Measurements from ENCODE around the gene ALDH3A1.
A peak's percentile ranks its signal among the peaks of the same experiment; 100 is the strongest.

The ALDH3A1 gene

GRCh38 chr17:19709841-19710240 is 38.3 kb downstream of the ALDH3A1 start:
- no peak overlapping the region for H3K4me3 ChIP-seq
- H3K27ac ChIP-seq = peak overlapping the region in 7 of 21 experiments; percentile 3 to 82 (median 42)

GRCh38 chr17:19708431-19709175 is 39.5 kb downstream of the ALDH3A1 start:
- H3K4me3 ChIP-seq = no peak overlapping the region
- H3K27ac ChIP-seq = peak overlapping the region in 17 of 21 experiments; percentile 53 to 87 (median 81)

GRCh38 chr17:19707728-19708221 is 40.3 kb downstream of the ALDH3A1 start:
- H3K27ac ChIP-seq = peak overlapping the region in 20 of 21 experiments; percentile 45 to 87 (median 80)
- no peak overlapping the region for H3K4me3 ChIP-seq

GRCh38 chr17:19706791-19707727 is 41.0 kb downstream of the ALDH3A1 start:
- Histone ChIP-seq H3K27ac (peak overlapping the region in 20 of 21 experiments; percentile 47 to 87 (median 80)), H3K4me3 (no peak overlapping the region)

GRCh38 chr17:19705771-19706770 is 42.0 kb downstream of the ALDH3A1 start:
- H3K27ac ChIP-seq = peak overlapping the region in 19 of 21 experiments; percentile 9 to 84 (median 57)
- no peak overlapping the region for H3K4me3 ChIP-seq

GRCh38 chr17:19705201-19705600 is 42.9 kb downstream of the ALDH3A1 start:
- Histone ChIP-seq H3K27ac (peak overlapping the region in 4 of 21 experiments; percentile 0 to 84 (median 77)), H3K4me3 (no peak overlapping the region)

GRCh38 chr17:19703828-19704613 is 44.1 kb downstream of the ALDH3A1 start:
- Histone ChIP-seq H3K4me3 (no peak overlapping the region), H3K27ac (peak overlapping the region in 8 of 21 experiments; percentile 13 to 51 (median 34))

- peak overlapping the region in 9 of 21 experiments; percentile 13 to 51 (median 29) for H3K27ac ChIP-seq
- H3K4me3 ChIP-seq = no peak overlapping the region
Measured at GRCh38 chr17:19703106-19703827, 44.8 kb downstream of the ALDH3A1 start.

GRCh38 chr17:19702217-19702641 is 45.9 kb downstream of the ALDH3A1 start:
- peak overlapping the region in 1 of 21 experiments; percentile 44 for H3K27ac ChIP-seq
- no peak overlapping the region for H3K4me3 ChIP-seq
